GM12878 (cell line): ENCODE measurements around the gene GALNT9. TPM values are rescaled to one million over a fixed set of nuclear protein-coding genes. Genes with fewer than 3 reads are reported as not detected.

Experiments
- ATAC-seq: fragments of 200-7000 bp; cut with Tn5 transposase; 3 replicates; pipeline ENCODE4 v1.9.1; 2020; ENCODE audit warnings: mild to moderate bottlenecking, moderate library complexity
- BruUV-seq: library from RNA; stranded (reverse); fragments of 400-500 nt; replicated peaks from 2 replicates; lab custom pipeline; 2021; lab: Mats Ljungman, UMichigan
- CTCF ChIA-PET: fragments of 300-600 bp; sonication (Branson Sonifier 250); formaldehyde crosslinking; extraction: SDS; loops from one replicate; lab custom pipeline; 2021; ENCODE audit warnings: inconsistent platforms; lab: Yijun Ruan, JAX
- POLR2A ChIA-PET: fragments of 350-600 bp; formaldehyde crosslinking; extraction: SDS; loops from one replicate; lab custom pipeline; 2021; ENCODE audit warnings: inconsistent platforms; lab: Charles Lee
- RAD21 ChIA-PET: fragments of 300-600 bp; sonication (Branson Sonifier 250); formaldehyde crosslinking; loops from one replicate; lab custom pipeline; 2023; ENCODE audit warnings: antibody characterized with exemption; ENCODE audit not compliant: unreplicated experiment; lab: Charles Lee
- SMC1A ChIA-PET: fragments of 300-600 bp; sonication (Branson Sonifier 250); formaldehyde crosslinking; loops from one replicate; lab custom pipeline; 2023; ENCODE audit not compliant: unreplicated experiment, uncharacterized antibody; lab: Charles Lee
- DNase-seq: peaks from one replicate; pipeline ENCODE4 v3.0.0-alpha.2; 2011; ENCODE audit warnings: low read depth, low spot score
- FAIRE-seq: peaks from 3 replicates; lab custom pipeline; 2011; peaks lifted over from hg19 to GRCh38; lab: Jason Lieb, UNC
- H2AFZ ChIP-seq: 2 replicates; pipeline ENCODE4 v1.6.0; 2011; ENCODE audit warnings: low read depth, low read length, control low read depth; ENCODE audit not compliant: control insufficient read depth
- H3K27ac ChIP-seq: 2 replicates; pipeline ENCODE4 v1.5.1; 2011; ENCODE audit warnings: control low read depth; ENCODE audit not compliant: control insufficient read depth, insufficient read depth
- H3K27me3 ChIP-seq, 2 experiments: replicated peaks in 1 of 2; 2 replicates each; pipeline versions ENCODE4 v1.6.0 to v1.6.1; 2011; ENCODE audit warnings: low read length in 1 of 2; ENCODE audit not compliant: control insufficient read depth in 2 of 2, insufficient read depth in 2 of 2
- H3K36me3 ChIP-seq, 2 experiments: 2 replicates each; pipeline ENCODE4 v1.5.1; 2011; ENCODE audit warnings: low read length in 1 of 2; ENCODE audit not compliant: control insufficient read depth in 2 of 2, insufficient read depth in 2 of 2
- H3K4me1 ChIP-seq: 2 replicates; pipeline ENCODE4 v1.6.1; 2011; ENCODE audit warnings: mild to moderate bottlenecking, low read length, moderate library complexity, mixed read lengths; ENCODE audit not compliant: control insufficient read depth, insufficient read depth
- H3K4me2 ChIP-seq: 2 replicates; pipeline ENCODE4 v1.6.0; 2011; ENCODE audit warnings: control low read depth; ENCODE audit not compliant: control insufficient read depth, insufficient read depth
- H3K4me3 ChIP-seq: fragments of 200-600 bp; sonication (generic); 2 replicates; pipeline ENCODE4 v1.5.1; 2016
- H3K79me2 ChIP-seq: 2 replicates; pipeline ENCODE4 v1.6.0; 2011; ENCODE audit warnings: low read length; ENCODE audit not compliant: control insufficient read depth, insufficient read depth
- H3K9ac ChIP-seq: 2 replicates; pipeline ENCODE4 v1.8.0; 2011; ENCODE audit warnings: low read length, control low read depth, mixed read lengths; ENCODE audit not compliant: control insufficient read depth, insufficient read depth
- H3K9me3 ChIP-seq: replicated peaks from 3 replicates; pipeline ENCODE4 v1.5.1; 2011; ENCODE audit warnings: mild to moderate bottlenecking, low read length; ENCODE audit not compliant: control insufficient read depth, insufficient read depth
- H4K20me1 ChIP-seq: 2 replicates; pipeline ENCODE4 v1.6.0; 2011; ENCODE audit not compliant: control insufficient read depth, insufficient read depth
- CBFB ChIP-seq: IDR thresholded peaks from 2 replicates; pipeline ENCODE4 v1.6.1; 2016; ENCODE audit warnings: antibody characterized with exemption, low read depth
- IRF4 ChIP-seq: IDR thresholded peaks from 2 replicates; pipeline ENCODE4 v1.6.1; 2011; ENCODE audit warnings: low read depth, low read length
- IRF5 ChIP-seq: fragments of 450-650 bp; IDR thresholded peaks from 2 replicates; pipeline ENCODE4 v1.6.1; 2017; ENCODE audit warnings: borderline replicate concordance
- MYC ChIP-seq: IDR thresholded peaks from 2 replicates; pipeline ENCODE4 v1.6.1; 2011; ENCODE audit warnings: mild to moderate bottlenecking, low read length, moderate library complexity, inconsistent platforms; ENCODE audit not compliant: insufficient read depth, insufficient replicate concordance, insufficient read length, severe bottlenecking
- RAD51 ChIP-seq: fragments of 450-650 bp; IDR thresholded peaks from 2 replicates; pipeline ENCODE4 v1.6.1; 2016; ENCODE audit warnings: moderate library complexity, mild to moderate bottlenecking, inconsistent platforms
- REST ChIP-seq: IDR thresholded peaks from 2 replicates; pipeline ENCODE4 v1.6.1; 2012; ENCODE audit warnings: mild to moderate bottlenecking, low read depth, low read length
- SIN3A ChIP-seq: IDR thresholded peaks from 2 replicates; pipeline ENCODE4 v1.6.1; 2012; ENCODE audit warnings: low read depth, low read length, improper control_type of control experiment
- SMAD5 ChIP-seq: IDR thresholded peaks from 2 replicates; pipeline ENCODE4 v1.6.1; 2016; ENCODE audit warnings: antibody characterized with exemption, low read depth
- SP1 ChIP-seq: IDR thresholded peaks from one replicate; pipeline ENCODE4 v1.6.1; 2011; ENCODE audit warnings: low read depth, low read length
- STAT3 ChIP-seq: IDR thresholded peaks from 2 replicates; pipeline ENCODE4 v1.6.1; 2011; ENCODE audit warnings: low read depth, low read length, improper control_type of control experiment
- TAF1 ChIP-seq: IDR thresholded peaks from 2 replicates; pipeline ENCODE4 v1.6.1; 2011; ENCODE audit warnings: mild to moderate bottlenecking, low read depth, low read length, borderline replicate concordance
- ZNF217 ChIP-seq: fragments of 450-650 bp; IDR thresholded peaks from 2 replicates; pipeline ENCODE4 v1.6.1; 2017; ENCODE audit warnings: antibody characterized with exemption, mild to moderate bottlenecking
- WGBS: methylation state at CpG from one replicate; pipeline ENCODE4 v1.1.6; 2016; ENCODE audit warnings: low lambda C conversion rate; ENCODE audit not compliant: insufficient replicate concordance, insufficient coverage; ENCODE audit errors: missing lambda C conversion rate; 5-methylcytosine and 5-hydroxymethylcytosine counted together
- in situ Hi-C: fragments of 300-500 bp; cut with MboI; formaldehyde crosslinking; loops from 9 replicates; pipeline ENCODE4 v1.14.3; 2018; ENCODE audit warnings: mixed read lengths
- intact Hi-C: fragments of 100-400 bp; cut with micrococcal nuclease; formaldehyde crosslinking; loops from one replicate; pipeline ENCODE4 v1.14.2; 2022; ENCODE audit not compliant: unreplicated experiment
- polyA plus RNA-seq, 11 experiments: library from polyadenylated mRNA; depleted of rRNA in 4 of 11; unstranded in 6 of 11; stranded (reverse) in 5 of 11; fragments of >200 nt; fragmentation: Nextera tagmentation in 4 of 11; fragmentation: Illumina TruSeq in 1 of 11; extraction: Ambion mirVana in 4 of 11; extraction: Trizol in 1 of 11; gene quantifications; 1 replicate in 1 of 11; 2 replicates in 10 of 11; pipeline versions ENCODE4 v1.2.1 to v1.2.3, GENCODE V29; 2011 to 2016; ENCODE audit warnings: inconsistent platforms in 2 of 11, missing spikeins in 2 of 11, low read depth in 1 of 11
- total RNA-seq, 4 experiments: library from RNA; depleted of rRNA in 3 of 4; stranded (reverse); fragments of >200 nt in 3 of 4; fragmentation: Illumina TruSeq in 1 of 4; extraction: Trizol in 1 of 4; gene quantifications; 2 replicates each; pipeline versions ENCODE4 v1.2.1 to v1.2.3, GENCODE V29; 2013 to 2021

The GALNT9 gene
- total and polyA plus RNA-seq, 10 of the 15 experiments (the other 5 are each of a cell fraction or from before 2014, with no cell fraction given) = 0.04 TPM; not detected in 9

- SMC1A ChIA-PET = no interaction called here
- Histone ChIP-seq H3K36me3 (no peaks in the 10 kb centered on the region), H3K4me3 (no peak overlapping the region), H4K20me1 (no peaks in the 10 kb centered on the region), H3K79me2 (no peaks in the 10 kb centered on the region), H3K27ac (no peak overlapping the region), H3K27me3 (no peaks in the 10 kb centered on the region), H3K4me2 (no peak overlapping the region), H3K9ac (no peak overlapping the region), H3K9me3 (no peaks in the 10 kb centered on the region; the same call in 2 of the 3 replicates), H3K4me1 (no peaks in the 10 kb centered on the region), H2AFZ (no peak overlapping the region)
- no peak for ATAC-seq
- intact Hi-C loops (no loop called here), in situ Hi-C loops (no loop called here)
- WGBS = 79% methylated on average over 19 of the region's 29 CpGs
- BruUV-seq = no TSS peak
- FAIRE-seq = no peak
- POLR2A ChIA-PET = no interaction called here
- no peak for TF ChIP-seq SMAD5
- TF ChIP-seq REST = no peak
- TF ChIP-seq IRF4 = no peak
- TF ChIP-seq RAD51 = no peak
- TF ChIP-seq STAT3 = no peak
- no peak for TF ChIP-seq SP1
- no peak for TF ChIP-seq SIN3A
- no peak for TF ChIP-seq ZNF217
- TF ChIP-seq MYC = no peak
- no peak for TF ChIP-seq TAF1
- no peak for TF ChIP-seq CBFB
- TF ChIP-seq IRF5 = no peak
- RAD21 ChIA-PET = no interaction called here
- no peak for DNase-seq
- CTCF ChIA-PET = interaction anchor here (0.6 to 0.7 kb wide), 2 partner anchors 8 to 41 kb away, joined by 3 read pairs; no protein-coding TSS in a partner anchor
Measured at GRCh38 chr12:132260721-132261120, 68.7 kb downstream of the GALNT9 start.
